HG03045 (cell line): ENCODE data around the gene GMDS.

ENCODE experiments used
- ATAC-seq: cut with Tn5 transposase; IDR thresholded peaks from one replicate; pipeline ENCODE4 v1.9.1; 2021; ENCODE audit warnings: mild to moderate bottlenecking, moderate library complexity; ENCODE audit not compliant: unreplicated experiment

The GMDS gene

DNA sequence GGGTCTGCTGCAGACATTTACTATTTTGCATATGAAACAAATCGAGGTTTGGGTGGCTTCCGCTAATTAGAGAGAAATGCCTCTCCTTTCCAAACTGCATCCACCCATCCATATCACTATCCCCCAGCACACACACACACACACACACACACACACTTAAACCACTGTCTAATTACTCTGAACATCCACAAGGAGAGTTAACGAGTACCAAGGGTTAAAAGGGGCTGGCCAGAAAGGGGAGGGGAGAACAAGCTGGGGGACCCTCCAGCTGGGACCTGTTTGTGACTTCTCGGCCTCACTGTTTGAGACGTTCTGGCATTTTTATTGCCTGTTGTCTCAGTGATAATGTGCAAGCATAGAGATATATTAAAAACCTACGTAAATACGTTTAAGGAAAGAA, 374.5 kb downstream of the GMDS start:
- ATAC-seq: no peak

DNA sequence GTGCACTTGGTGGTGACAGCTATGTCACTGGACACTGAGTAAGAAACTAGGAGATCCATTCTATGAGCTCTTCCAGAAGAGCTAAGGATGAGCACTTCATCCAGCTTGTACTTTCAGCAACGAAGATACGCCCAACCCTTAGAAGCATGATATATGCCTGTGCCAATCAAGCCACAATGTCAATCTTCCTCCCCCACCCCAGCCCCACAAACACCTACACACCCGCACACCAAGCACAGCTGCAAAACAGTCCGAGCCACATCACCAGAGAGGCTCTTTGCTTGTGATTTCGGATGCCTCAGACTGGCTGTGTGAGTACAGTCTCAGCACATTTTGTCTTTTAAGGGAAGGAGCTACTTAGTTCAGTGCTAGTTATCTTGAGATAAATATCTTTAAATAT, 375.2 kb downstream of the GMDS start:
- no peak for ATAC-seq

DNA sequence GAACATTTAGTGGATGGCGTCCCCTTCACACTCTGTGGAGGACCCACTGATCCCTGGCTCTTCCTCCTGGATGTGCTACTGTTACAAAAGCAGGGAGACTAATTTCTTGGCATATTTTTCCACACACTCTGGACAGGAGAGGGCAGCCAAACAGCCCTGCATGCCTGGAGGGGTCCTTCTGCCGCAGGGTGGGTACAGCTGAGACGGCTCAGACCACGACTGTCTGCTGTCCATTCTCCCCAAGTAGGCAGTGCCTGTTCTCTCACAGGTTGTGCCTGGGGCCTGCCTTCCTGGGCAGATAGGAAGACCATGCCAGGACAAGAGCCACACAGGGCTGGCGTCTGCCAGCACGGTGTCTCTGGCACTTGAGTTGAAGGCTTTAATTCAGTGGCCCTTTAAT, 375.6 kb downstream of the GMDS start:
- ATAC-seq: no peak

DNA sequence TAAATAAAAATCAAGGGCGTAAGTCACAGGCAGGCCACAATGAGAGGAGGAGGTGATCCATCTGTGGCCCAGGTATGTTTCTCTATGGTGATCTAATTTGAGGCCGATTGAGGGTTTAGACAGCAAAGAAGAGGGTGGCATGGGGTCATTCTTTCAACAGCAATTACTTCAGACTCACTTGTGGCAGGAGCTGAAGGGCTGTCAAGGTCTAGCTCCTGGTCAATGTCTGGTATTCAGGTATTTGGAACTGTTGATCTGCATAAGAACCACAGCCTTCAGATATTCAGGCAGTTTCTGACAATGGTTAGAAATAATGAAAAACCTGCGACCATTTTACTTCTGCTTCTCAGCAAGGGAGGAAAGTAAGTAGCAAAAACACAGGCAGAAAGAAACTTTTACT, 376.1 kb downstream of the GMDS start:
- no peak for ATAC-seq

DNA sequence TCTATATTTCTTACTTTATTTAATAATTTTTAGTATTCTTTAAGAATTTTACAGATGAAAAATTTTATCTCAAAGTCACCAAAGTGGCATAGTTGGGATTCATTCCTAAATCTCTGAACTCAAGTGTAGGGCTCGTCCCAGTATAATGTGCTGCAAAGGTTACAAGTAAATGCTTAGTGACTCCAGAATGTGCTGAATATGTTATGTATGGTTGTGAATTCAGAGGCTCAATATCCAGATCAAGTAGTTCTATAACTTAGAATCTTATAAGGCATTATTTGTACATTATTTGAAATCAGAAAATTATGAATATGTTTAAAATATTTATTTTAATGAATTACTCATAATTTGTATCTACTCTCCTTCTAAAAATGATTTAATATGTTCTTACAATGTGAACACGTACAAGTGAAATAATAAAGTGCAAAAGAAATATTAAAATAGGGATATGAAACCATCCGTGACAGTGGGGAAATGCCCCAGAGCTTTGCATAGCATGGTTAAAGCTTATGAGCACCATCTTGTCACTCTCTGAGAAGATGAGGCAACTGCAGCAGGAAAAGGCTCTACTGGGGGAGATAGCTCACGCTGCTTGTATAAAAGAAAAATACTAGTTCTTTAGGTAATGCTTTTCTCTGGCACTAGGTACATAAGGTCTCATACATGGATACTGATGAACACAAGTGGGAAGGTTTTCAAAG, 376.7 kb downstream of the GMDS start:
- no peak for ATAC-seq

DNA sequence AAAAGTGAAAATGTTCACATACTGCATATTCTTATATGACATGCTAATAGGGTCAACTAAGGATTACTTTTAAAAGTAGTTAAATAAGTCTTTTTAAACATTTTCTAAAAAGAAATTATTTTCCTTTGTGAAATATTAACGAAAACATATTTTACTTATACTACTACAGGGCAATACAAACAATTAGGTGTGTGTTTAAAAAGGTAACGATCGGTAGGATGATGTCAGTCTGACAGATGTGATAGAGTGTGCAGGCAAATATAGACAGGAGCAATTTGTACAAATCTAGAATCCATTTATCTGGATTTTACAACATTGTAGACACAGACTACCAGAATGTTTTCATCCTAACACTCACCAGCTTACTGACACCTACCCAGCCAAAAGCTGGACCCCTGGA, 378.2 kb downstream of the GMDS start:
- no peak for ATAC-seq

DNA sequence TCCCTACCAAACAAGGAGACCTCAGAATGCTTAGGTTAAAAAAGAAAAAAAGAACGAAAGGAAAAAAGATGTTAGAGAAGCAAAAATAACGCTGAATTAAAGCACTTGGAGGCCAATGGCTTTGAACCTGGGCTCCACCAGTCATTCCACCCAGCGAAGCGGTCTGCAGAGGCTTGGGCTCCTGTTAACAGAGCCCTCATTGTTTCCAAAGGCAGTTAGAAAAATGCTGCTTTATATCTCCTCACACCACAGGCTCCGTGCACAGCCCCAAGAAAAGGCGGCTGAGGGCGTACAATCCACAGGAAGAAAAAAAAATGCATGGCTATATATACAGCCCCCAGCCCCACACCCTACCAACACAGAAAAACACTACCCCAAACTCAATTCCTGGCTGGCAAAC, 379.8 kb downstream of the GMDS start:
- ATAC-seq: no peak

DNA sequence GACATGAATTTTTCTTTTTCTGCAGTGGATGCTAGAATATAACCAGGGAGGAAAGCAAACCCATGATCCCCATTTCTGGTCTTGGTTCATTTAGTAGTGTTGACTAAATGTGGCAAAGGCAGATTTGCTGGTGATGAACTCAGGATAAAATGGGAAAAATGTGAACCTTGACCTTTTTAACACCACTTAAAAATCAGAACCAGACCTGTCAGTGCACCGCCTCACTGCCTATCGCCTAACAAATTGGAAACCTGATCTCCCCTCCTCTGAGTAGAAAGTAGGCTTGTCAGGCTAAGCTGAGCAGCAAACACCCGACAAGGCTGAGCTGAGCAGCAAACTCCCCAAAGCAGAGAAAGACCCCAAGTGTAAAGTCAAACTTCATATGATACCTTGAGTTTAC, 380.9 kb downstream of the GMDS start:
- ATAC-seq: no peak

DNA sequence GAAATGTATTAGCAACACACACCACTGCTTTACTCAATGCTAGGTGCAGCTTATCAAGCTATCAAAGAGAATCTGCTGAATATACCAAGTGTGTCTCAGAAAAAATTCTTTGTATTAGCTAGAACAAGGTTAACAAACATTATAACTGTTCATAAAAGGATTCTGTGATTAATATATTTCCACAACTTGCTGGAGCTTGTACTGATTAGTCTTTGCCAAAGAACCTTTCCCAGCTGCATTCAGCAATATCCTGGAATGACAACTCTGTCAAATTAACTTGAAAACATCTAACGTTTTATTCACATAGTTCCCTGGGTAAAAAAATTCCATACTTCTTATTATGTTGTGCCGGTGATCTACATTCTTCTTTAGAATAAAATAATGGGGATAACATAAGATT, 383.0 kb downstream of the GMDS start:
- no peak for ATAC-seq

DNA sequence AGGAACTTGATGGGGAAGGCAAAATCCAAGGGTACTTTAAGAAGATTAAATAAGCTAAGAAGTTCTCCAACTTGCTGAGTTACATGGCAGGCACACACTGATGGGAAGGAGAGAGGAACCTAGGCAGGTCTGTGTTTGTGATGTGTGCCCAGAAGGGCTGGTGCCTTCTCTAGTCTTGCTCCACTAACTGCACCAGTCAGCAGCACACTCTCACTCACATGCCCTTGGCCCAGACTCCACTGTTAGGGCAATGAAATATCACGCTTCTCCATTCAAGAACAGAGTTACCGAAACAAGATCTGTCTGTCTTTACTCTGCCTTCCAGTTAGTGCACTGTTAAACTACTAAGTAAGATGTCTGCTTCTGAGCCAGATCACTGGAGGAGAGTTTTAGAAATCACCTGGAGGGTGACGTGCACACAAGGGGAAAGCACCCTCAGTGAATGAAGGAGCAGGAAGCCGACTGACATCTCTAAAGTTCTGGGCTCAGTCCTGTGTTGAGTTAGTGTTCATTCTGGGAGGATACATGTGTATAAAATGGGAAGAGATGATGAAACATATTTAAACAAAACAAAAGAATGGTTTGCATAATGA, 384.6 kb downstream of the GMDS start:
- peak; percentile 56 for ATAC-seq

DNA sequence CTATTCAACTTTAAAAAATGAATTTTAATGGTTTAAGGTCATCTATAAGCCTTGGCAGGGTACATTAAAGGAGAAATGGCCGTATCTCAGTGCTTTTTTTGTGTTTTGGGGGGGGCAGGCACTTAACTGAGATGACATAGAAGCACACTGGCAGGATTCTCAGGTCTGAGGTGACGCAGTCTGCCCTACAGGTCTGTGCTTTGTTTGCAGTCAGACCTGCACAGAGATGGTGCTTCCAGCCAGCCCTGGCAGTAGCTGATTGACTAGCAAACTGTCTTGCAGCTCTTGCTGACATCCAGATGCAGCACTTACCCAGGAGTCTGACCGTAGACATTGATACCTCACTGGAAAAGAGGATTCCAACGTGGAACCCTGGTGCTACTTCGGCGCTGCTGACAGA, 386.5 kb downstream of the GMDS start:
- ATAC-seq: no peak

DNA sequence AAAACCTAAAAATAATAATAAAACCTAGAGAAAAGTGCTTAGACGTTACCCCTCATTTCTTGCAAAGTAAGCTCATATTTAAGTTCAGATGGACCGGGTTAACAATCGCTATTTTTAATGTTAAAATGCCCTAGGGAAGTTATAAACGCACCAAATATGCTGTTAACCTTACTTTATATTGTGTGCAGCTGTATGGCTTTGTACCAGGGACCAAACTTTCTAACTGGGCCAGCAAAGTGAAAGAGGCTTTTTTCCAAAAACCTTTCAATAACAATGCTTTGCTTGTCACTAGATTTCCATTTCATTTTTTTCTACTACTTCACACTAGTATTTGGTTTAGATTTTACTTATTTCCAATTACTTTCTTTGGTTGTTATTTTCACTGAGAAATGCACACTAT, 387.2 kb downstream of the GMDS start:
- ATAC-seq: no peak

DNA sequence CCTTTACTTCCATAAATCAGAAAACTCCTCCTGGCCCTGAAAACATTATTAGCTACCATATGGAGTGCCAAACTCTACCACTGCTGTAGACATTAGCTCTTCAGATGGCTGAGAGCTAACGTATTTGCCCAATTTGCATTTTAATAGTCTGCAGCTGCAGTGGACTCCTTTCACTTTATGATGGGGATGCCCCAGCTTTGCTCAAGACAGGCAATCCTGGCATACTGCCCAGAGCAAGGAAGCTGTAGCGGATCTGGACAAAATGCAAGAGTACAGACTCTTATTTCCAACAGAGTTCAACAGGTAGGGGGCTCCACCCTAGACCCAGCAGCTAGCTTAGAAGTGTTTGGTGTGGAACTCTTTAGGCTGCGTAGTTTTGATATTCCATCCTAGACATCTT, 389.0 kb downstream of the GMDS start:
- ATAC-seq: peak; percentile 82

DNA sequence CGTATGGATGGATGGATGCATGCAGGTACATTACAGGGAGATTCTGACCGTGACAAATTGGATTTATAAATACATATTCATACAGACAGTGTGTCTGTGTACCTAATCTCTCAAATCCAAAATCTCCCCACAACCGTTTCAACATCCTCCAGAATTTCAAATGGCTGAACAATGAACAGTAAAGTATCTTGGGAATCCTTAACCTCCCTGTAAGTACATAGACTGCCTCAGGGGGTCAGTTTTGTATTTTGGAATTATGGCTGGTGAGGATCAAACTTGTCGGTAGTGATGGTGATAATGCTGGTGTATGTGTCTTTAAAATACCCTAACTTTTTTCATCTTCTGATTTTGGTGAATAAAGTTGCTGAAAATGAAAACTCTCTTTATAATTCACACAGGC, 389.5 kb downstream of the GMDS start:
- no peak for ATAC-seq

DNA sequence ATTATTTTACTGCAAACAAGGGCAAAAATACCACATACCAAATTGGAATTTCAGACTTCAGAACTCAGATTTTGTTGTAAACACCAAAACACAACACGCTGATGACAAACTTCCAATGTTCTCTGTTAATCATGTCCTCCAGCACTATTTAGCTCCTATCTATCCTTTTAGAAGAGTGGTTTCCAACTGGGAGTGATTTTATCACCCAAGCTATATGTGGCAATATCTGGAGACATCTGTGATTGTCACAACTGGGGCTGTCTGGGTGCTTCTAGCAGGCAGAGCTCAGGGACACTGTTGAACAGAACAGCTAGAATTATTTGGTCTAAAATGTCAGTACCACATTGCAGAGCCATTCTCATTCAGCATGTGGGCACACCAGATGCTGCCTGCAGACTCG, 391.1 kb downstream of the GMDS start:
- ATAC-seq: no peak

DNA sequence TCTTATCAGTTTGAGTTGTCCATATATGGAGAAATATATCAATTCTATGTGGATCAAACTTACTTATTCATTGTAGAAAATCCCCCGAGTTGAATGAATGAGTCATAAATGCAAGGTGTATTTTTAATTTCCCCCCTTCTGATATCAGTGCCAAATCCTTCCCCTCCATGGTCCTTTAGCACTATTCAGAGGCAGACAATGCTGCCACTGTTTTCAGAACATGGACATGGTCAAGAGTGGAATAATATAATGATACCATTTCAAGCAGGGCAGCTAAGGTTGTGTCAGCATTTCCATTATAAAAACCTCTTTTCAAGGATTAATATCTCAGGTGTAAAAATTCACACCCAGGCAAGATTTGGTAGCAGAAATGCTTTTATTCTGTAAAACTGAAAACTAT, 391.6 kb downstream of the GMDS start:
- ATAC-seq: no peak

DNA sequence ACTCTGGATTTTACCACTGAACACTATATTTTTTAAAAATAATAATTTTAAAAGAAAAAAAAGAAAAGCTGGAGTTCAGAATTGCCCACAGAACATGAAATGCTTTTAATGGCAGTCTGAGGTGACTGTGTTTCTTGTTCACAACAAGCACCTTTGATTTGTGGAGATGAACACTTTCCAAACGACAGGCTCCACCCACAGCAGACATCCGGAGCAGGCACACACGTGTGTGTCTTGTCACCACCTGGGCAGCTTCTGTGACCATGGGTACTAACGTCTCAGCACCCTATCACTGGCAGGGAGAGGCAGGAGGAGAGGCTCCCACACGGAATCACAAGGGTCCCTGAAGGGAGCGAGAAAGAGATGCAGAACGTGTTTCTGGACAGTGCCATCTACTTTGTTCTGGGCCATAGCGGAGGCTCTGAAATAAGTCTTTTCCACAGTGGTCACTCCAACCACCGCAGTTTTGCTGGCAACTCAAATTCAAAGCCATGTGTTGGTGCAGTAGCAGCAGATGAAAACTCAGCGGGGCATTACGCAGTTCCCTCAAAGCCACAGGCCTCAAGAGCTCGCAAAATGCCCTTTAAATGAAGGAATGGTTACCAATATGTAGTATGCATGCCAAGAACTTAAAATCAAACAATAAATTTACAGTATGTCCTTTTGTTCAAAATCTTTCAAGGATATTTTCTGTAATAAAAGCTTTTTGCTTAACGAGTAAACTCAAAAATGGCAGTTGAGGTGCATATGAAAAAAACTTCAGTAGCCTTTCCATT, 393.5 kb downstream of the GMDS start:
- no peak for ATAC-seq

DNA sequence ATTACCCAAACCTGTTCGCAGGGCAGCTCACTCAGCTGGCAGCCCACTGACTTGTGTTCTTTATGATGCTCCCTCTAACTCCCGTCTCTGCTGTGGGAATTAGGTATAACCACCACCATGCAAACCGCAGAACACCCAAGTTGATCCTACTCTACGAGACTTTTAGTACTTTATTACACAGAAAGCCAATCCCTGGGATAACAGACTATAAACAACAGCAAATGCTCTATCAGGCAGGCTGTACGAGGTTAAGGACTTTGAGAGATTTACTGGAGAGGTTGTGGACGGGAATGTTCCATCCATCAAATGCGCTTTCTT, 394.6 kb downstream of the GMDS start:
- ATAC-seq: no peak

DNA sequence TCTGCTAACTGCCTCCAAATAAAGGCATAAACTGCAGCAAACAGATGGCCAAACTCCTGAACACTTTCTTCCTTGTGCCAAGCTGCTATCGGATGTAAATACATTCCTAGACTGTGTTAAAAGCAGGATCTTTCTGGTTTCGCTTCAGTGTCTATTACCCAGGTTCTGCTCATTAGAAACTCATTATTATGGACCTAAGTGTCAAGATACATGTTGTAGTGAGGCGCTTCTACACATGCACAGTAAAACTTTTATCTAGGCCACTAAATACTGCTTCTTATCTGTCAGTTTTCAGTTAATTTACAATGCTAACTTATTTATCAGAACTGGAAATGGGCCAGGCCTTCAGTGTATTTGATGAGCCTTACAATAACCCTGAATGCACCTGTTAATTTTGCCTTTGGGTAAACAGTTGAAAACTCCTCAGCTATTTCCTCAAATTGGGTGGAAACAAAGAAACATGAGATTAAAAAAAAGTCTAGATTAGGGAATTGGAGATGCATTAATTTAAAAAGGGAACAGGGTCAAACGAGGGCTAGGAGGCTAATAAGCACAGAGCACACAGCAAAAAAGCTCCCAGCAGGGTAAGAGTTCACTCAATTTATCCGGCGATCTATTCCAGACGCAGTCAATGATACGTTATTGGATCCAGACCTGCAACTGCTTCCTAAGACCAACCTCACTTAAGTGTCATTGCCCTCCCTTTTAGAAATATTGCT, 395.1 kb downstream of the GMDS start:
- ATAC-seq: no peak

DNA sequence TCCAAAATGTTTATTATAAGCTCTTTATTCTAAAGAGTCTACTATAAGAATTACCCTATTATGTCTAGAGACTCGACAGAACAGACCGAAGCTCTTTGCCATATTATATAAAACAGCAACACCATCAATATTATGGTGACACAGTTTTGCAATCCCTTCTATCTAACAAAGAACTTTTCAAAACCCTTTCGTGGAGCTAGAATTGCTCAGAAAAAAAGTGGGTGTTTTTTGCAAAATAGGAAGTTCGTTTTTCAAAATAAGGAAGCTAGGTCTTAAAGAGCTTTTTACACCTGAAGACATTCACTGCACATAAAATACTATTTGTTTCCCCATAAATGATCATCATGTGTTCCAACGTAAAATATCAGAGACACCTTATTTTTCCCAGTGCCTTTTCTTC, 395.7 kb downstream of the GMDS start:
- no peak for ATAC-seq

DNA sequence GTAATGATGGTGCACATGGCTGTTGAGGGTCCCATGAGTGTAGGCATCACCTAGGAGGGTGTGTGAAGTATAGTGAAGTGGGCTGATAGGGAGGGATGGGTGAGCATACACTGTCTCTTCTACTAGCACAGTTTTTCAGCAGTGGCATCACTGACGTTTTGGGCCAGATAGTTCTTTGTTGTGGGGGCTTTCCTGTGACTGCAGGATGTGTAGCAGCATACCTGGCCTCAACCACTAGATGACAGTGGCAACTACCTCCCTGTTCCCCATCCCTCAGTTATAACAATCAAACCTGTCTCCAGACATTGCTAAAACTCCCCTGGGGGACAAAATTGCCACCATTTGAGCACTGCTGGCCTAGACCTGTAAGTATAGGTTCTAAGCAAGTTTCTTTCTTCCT, 396.7 kb downstream of the GMDS start:
- no peak for ATAC-seq

DNA sequence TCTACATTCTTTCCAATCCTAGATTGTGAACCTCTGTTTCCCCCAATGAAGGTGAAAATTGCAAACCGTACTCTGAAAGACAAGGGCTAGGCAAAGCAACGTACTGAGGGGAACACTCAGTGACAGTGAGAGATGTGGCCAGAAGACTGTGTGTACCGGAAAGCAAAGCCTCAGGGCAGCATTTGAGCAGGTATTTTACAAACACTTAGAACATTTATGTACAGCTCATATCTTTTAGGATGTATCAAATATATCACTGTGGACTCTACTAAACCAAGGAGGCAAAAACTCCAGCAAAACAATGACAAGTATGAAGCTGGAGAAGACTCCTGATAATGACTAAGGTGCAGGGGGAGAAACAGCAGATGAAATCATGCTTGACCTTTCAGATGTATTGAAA, 398.8 kb downstream of the GMDS start:
- no peak for ATAC-seq
